ENCODE data around the gene ALDH5A1.
A peak's percentile ranks its signal among the peaks of the same experiment; 100 is the strongest.

DNA sequence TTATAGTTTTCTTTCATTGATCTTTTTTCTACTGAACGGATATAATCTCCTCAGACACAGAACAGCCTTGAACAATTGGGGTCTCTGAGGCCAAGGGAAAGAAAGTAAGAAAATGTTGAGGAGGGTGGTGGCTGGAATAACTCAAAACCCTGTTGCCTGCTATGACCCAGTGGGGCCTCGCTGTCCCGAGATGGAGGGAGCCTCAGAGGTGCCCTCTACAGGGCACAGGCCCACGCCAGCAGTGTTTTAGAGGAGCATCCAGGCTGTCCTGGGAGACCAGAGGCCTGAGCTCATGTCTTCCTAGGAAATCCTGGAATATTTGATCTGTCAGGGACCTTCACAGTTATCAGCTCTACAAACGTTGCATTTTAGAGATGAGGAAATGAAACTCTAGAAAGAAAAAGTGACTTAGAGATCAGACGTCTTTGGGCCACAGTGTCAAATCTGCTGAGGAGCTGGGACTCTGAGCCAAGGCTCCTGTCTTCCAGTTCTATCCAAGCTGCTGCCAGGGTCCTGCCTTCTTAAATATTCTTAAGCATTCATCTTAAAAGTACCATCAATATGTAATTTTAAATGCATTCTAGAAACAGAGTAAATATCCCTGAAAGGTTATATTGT is 26.3 kb downstream of the ALDH5A1 start:
- TF ChIP-seq, protein P1, sequence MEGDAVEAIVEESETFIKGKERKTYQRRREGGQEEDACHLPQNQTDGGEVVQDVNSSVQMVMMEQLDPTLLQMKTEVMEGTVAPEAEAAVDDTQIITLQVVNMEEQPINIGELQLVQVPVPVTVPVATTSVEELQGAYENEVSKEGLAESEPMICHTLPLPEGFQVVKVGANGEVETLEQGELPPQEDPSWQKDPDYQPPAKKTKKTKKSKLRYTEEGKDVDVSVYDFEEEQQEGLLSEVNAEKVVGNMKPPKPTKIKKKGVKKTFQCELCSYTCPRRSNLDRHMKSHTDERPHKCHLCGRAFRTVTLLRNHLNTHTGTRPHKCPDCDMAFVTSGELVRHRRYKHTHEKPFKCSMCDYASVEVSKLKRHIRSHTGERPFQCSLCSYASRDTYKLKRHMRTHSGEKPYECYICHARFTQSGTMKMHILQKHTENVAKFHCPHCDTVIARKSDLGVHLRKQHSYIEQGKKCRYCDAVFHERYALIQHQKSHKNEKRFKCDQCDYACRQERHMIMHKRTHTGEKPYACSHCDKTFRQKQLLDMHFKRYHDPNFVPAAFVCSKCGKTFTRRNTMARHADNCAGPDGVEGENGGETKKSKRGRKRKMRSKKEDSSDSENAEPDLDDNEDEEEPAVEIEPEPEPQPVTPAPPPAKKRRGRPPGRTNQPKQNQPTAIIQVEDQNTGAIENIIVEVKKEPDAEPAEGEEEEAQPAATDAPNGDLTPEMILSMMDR (IDR thresholded peaks at IDR 0.05) = peak in 1 of 4 experiments; percentile 46
- TF ChIP-seq POLR2A (IDR thresholded peaks at IDR 0.05) (no peak), POLR2AphosphoS5 (IDR thresholded peaks at IDR 0.05) (no peak), EP300 (IDR thresholded peaks at IDR 0.05) (no peak)

Measured in sigmoid colon (tissue), 4 donors.